Muscle of arm (tissue), 14 donors: ENCODE results near the gene PYGB. TPM values are rescaled to one million over a fixed set of nuclear protein-coding genes. Genes with fewer than 3 reads are reported as not detected.
A peak's percentile ranks its signal among the peaks of the same experiment; 100 is the strongest.

Source experiments
- DNase-seq: peaks from one replicate; pipeline ENCODE4 v3.0.0-alpha.2; 2013
- long read RNA-seq, 11 donors: transcript quantifications; one replicate each; lab custom pipeline, GENCODE V29; 2026
- polyA plus RNA-seq, 12 donors: library from polyadenylated mRNA; unstranded; fragments of 120-200 nt; gene quantifications; one replicate each; pipeline ENCODE4 v1.2.1, GENCODE V29; 2013; ENCODE audit not compliant: insufficient read length in 12 of 12

PYGB gene
- 10 to 100 TPM in 11 of 12 donors, not detected in 1; 18.2 to 31.2 (median 23.0) TPM for polyA plus RNA-seq
- long read RNA-seq, donor 1, full-length matches to known transcripts, result 5 of 60 reads
- long read RNA-seq, donor 1, partial matches to known transcripts, result 55 of 60 reads
- long read RNA-seq, donor 1, other reads (novel, unspliced or antisense), result 0 of 60 reads
- long read RNA-seq, donor 2, full-length matches to known transcripts, result 2 of 11 reads
- long read RNA-seq, donor 2, partial matches to known transcripts, result 9 of 11 reads
- long read RNA-seq, donor 2, other reads (novel, unspliced or antisense), result 0 of 11 reads
- long read RNA-seq, donor 3, full-length matches to known transcripts, result 3 of 3 reads
- long read RNA-seq, donor 3, partial matches to known transcripts, result 0 of 3 reads
- long read RNA-seq, donor 3, other reads (novel, unspliced or antisense), result 0 of 3 reads
- long read RNA-seq, donor 4, full-length matches to known transcripts, result 2 of 2 reads
- long read RNA-seq, donor 4, partial matches to known transcripts, result 0 of 2 reads
- long read RNA-seq, donor 4, other reads (novel, unspliced or antisense), result 0 of 2 reads
- long read RNA-seq, donor 5, full-length matches to known transcripts, result 3 of 15 reads
- long read RNA-seq, donor 5, partial matches to known transcripts, result 0 of 15 reads
- long read RNA-seq, donor 5, other reads (novel, unspliced or antisense), result 12 of 15 reads
- long read RNA-seq, donor 6, full-length matches to known transcripts, result 2 of 2 reads
- long read RNA-seq, donor 6, partial matches to known transcripts, result 0 of 2 reads
- long read RNA-seq, donor 6, other reads (novel, unspliced or antisense), result 0 of 2 reads
- long read RNA-seq, donor 7, result 0 reads
- long read RNA-seq, donor 8, full-length matches to known transcripts, result 6 of 6 reads
- long read RNA-seq, donor 8, partial matches to known transcripts, result 0 of 6 reads
- long read RNA-seq, donor 8, other reads (novel, unspliced or antisense), result 0 of 6 reads
- long read RNA-seq, donor 9, full-length matches to known transcripts, result 2 of 2 reads
- long read RNA-seq, donor 9, partial matches to known transcripts, result 0 of 2 reads
- long read RNA-seq, donor 9, other reads (novel, unspliced or antisense), result 0 of 2 reads
- long read RNA-seq, donor 10, full-length matches to known transcripts, result 2 of 7 reads
- long read RNA-seq, donor 10, partial matches to known transcripts, result 0 of 7 reads
- long read RNA-seq, donor 10, other reads (novel, unspliced or antisense), result 5 of 7 reads
- long read RNA-seq, donor 11, full-length matches to known transcripts, result 1 of 1 reads
- long read RNA-seq, donor 11, partial matches to known transcripts, result 0 of 1 reads
- long read RNA-seq, donor 11, other reads (novel, unspliced or antisense), result 0 of 1 reads

GRCh38 chr20:25247956-25248785 is at the start of gene PYGB:
TSS of gene PYGB (plus strand) at chr20:25248085. CDS start at chr20:25248179, 94 bp downstream.
- peak; percentile 85 for DNase-seq

- DNase-seq, result no peak
These were observed 49.1 kb upstream of the PYGB start for GRCh38 chr20:25198663-25199383.

- DNase-seq, result no peak
These were observed 48.2 kb upstream of the PYGB start for GRCh38 chr20:25199473-25200260.

DNA sequence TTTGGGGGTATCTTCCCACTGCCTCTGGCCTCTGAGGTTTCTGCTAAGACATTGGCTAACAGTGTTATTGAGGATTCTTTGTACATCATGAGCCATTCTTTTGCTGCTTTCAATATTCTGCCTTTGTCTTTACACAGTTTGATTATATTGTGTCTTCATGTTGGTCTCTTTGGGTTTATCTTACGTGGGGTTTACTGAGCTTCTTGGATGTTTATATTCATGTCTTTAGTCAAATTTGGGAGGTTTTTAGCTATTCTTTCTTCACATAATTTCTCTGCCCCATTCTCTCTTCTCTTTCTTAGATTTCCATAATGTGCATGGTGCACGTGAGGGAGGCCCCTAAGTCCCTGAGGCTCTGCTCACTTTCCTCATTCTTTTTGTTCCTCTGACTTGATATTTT is 44.8 kb upstream of the PYGB start:
- DNase-seq, result no peak

DNA sequence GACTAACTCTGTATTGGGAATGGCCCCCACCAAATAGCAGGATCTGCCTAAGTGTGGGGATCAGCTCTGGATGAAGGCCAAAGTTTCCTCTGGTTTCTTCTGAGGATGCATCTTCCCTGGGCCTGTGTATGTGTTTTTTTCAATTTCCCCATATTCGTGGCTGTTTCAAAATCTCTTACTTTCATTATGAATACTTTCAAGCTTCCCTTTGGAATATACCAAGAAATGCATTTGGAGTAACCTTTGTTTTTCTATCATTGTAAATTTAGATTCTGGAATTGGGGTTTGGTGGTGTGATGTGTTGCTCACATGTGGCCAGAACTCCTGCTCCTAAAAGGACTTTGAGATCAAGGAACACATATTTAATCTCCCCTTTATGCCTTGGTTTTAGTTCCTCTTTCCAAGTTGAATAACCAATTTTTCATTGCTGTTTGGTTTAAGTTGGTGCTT is 44.0 kb upstream of the PYGB start:
- DNase-seq, result no peak

GRCh38 chr20:25204550-25205276 is 43.2 kb upstream of the PYGB start:
- DNase-seq, result no peak

DNA sequence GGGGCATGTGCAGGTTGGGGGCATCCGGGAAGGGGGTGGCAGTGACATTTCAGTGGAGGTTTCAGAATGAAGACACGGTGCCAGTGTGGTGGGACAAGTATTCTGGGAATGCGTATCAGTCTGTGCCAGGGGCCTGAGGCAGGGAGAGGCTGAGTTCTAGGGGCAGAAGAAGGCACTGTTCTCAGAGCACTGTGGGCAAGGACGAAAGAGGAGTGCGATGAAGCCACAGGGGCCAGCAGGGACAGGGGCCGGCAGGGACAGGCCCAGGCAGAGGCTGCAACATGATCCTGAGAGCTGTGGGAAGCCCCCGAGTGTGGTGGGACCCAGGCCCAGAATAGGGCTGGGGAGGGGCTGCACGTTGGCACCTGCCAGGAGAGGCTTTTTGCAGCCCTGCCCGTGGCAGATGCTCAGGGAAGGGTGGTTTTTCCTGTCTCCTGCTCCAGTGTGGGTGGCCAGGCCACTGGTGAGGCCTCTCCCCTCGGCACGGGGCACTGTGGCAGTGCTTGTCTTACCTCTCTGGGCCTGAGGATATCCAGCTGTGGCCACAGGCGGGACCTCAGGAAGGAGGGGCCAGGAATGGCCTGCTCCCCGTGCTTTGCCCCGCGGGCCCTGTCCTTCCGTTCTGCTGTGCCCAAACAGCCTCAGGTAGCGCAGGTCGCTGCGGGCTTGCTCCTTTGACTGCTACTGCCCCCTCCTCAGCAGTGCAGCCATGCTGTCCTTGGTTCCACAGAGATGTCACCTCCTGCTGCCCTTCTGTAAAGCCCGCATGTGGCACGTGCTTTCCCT is 42.4 kb upstream of the PYGB start:
- no peak for DNase-seq

- no peak for DNase-seq
These were observed 41.9 kb upstream of the PYGB start for GRCh38 chr20:25206063-25206403.

DNA sequence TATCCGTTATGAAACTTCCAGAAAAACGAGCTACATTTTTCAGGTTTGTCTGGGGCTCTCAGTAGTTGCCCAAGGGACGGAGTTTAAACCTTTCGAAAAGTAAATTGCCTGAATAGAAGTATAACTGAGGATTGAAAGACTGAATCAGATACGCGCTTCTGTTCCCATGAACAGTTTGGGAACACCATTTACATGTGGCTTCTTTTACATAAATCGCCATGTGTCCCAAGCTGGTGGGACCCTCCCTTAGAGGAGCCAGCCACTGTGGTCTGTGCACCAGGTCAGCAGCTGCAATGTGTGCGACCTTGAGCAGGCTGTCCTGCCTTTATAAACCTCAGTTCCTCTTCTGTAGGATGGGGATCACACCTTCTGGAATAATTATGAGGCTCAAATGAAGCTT is 41.3 kb upstream of the PYGB start:
- no peak for DNase-seq

DNA sequence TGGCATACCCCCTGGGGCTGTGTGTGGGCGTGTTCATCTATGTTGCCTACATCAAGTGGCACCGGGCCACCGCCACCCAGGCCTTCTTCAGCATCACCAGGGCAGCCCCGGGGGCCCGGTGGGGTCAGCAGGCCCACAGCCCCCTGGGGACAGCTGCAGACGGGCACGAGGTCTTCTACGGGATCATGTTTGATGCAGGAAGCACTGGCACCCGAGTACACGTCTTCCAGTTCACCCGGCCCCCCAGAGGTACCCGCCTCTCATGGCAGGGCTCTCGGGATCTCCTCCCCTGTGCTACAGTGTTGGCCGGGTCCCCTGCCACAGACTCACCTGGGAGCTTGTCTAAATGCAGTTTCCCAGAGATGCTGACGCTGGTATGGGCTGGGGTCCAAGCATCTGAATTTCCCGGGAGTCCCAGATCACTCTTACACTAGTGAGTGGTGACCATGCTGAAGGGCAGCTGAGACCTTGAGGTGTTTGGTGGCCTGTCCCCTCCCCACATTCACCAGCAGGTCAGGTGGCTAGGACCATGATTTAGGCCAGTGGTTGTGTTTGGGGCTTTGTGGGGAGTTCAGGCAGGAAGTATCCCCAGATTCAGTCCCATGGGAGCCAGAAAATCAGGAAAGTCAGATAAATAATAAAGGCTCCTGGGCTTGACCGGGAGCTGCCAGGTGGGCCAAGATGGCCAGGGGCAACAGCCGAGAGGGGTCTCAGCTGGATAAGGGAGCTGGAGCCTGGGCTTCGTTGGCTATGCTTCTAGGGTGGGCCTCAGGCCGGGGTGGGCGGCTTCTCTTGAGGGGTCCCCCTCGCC is 40.5 kb upstream of the PYGB start:
- DNase-seq, result no peak

- no peak for DNase-seq
These were observed 39.8 kb upstream of the PYGB start for GRCh38 chr20:25207960-25208534.

DNA sequence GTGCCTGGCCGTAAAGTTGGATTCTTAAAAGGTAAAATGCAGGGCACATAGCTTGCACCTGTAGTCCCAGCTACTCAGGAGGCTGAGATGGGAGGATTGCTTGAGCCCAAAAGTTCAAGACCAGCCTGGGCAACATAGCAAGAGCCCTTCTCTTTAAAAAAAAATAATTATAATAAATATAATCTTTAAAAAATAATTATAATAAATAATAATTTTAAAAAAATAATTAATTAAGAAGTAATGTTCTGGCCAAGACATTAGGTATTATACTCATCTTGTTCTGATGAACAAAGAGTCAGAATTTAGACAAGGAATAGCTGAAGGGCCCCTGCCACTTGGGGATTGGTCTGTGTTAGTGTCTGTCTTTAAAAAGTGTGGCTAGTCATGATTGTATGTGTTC is 38.5 kb upstream of the PYGB start:
- DNase-seq, result no peak

DNA sequence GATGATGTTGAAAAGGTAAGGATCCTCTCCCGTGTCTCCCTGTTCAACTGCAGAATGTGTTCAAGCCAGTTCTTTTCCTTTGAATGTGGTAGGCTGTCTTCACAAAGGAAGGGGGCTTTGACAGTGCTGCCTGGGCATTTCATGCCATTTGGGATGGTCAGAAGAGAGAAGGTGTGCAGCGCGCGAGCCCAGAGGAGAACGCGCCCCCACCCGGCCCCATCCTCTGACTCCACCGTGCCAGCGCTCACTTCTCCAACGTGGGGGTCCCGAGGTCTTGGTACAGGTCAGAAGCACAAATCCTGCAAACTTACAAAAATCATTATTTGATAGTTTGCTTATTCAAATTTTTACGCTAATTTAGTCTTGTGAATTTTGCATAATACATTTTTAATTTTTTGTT is 38.0 kb upstream of the PYGB start:
- no peak for DNase-seq

DNA sequence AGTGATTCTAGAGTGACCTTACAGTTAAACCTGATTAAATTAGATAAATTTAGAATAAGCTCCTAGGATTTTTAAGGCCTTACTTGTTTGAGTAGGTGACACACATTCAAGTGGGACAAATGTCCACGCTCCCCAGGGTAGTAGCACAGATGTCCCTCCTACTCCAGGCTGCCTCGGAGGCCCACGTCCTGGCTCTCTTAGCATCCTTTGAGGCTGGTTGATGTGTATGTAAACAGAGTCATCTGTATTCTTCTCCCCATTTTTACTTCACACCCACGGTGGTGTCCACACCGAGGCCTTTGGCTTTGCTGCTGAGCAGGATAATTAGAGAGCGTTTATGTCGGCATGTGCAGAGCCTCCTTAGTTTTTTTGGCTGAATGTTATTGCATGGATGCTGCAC is 36.6 kb upstream of the PYGB start:
- DNase-seq, result no peak

DNA sequence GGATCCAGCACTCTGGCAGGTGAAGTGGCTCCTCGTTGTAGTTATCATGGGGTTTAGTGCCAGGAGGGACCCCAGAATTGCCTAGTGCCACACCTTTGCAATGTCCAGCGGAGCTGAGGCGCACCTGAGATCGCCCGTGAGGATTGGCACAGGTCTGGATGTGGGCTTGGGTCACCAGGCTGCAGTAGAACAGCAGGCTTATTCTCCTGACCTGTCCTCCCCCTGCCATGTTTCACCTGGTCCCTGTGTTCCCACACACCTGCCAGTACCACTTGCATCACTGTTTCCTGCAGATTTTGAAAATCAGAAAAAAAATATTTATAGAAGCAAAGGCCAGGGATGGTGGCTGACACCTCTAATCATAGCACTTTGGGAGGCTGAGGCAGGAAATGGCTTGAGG is 35.6 kb upstream of the PYGB start:
- no peak for DNase-seq
